CD4-positive, alpha-beta T cell (primary cell): ENCODE measurements around the gene CDS2. TPM values are rescaled to one million over a fixed set of nuclear protein-coding genes. Genes with fewer than 3 reads are reported as not detected.

ENCODE experiments used
- ATAC-seq: fragments of 200-7000 bp; cut with Tn5 transposase; one replicate; pipeline ENCODE4 v1.10.0; 2022; ENCODE audit warnings: mild to moderate bottlenecking; ENCODE audit not compliant: poor library complexity
- CTCF ChIA-PET: fragments of 350-600 bp; sonication (Branson Sonifier 250); formaldehyde crosslinking; loops from one replicate; lab custom pipeline; 2021; ENCODE audit warnings: antibody characterized with exemption, inconsistent platforms; lab: Charles Lee
- POLR2A ChIA-PET: fragments of 350-600 bp; sonication (Branson Sonifier 250); formaldehyde crosslinking; loops from one replicate; lab custom pipeline; 2021; ENCODE audit warnings: antibody characterized with exemption, inconsistent platforms; lab: Charles Lee
- DNase-seq, 14 experiments: peaks; one replicate each; pipeline ENCODE4 v3.0.0-alpha.2; 2013 to 2020; ENCODE audit warnings: mixed read lengths in 2 of 14
- H3K27ac ChIP-seq, 2 donors: one replicate each; pipeline versions ENCODE4 v1.5.1 to v1.7.0; 2013; ENCODE audit warnings: low read length in 2 of 2, low read depth in 1 of 2, mild to moderate bottlenecking in 1 of 2
- H3K27me3 ChIP-seq, 2 experiments: 1 replicate in 1 of 2; 2 replicates in 1 of 2; pipeline versions ENCODE4 v1.6.1 to v1.7.0; 2013; ENCODE audit warnings: low read length in 2 of 2, control low read depth in 1 of 2, mild to moderate bottlenecking in 1 of 2, moderate library complexity in 1 of 2; ENCODE audit not compliant: insufficient read depth in 2 of 2, control insufficient read depth in 1 of 2
- H3K36me3 ChIP-seq: one replicate; pipeline ENCODE4 v1.6.1; 2013; ENCODE audit warnings: low read length, control low read depth; ENCODE audit not compliant: insufficient read depth
- H3K4me1 ChIP-seq: one replicate; pipeline ENCODE4 v1.6.1; 2013; ENCODE audit warnings: low read length, control low read depth; ENCODE audit not compliant: insufficient read depth
- H3K4me3 ChIP-seq: one replicate; pipeline ENCODE4 v1.5.1; 2013; ENCODE audit warnings: mild to moderate bottlenecking, low read length, moderate library complexity
- H3K9me3 ChIP-seq, 2 experiments: 1 replicate in 1 of 2; 2 replicates in 1 of 2; pipeline versions ENCODE4 v1.6.1 to v1.7.0; 2013; ENCODE audit warnings: low read length in 2 of 2, mild to moderate bottlenecking in 2 of 2, control low read depth in 1 of 2, moderate library complexity in 1 of 2; ENCODE audit not compliant: control insufficient read depth in 1 of 2, insufficient read depth in 1 of 2
- H3K27ac Mint-ChIP-seq: one replicate; pipeline ENCODE4 v1.8.0; 2020; ENCODE audit warnings: mixed read lengths
- H3K27me3 Mint-ChIP-seq: one replicate; pipeline ENCODE4 v1.8.0; 2021; ENCODE audit warnings: mixed read lengths
- H3K36me3 Mint-ChIP-seq: one replicate; pipeline ENCODE4 v1.8.0; 2021; ENCODE audit warnings: low read depth, mixed read lengths
- H3K4me1 Mint-ChIP-seq: one replicate; pipeline ENCODE4 v1.8.0; 2021; ENCODE audit warnings: low read depth, mixed read lengths
- H3K4me3 Mint-ChIP-seq: one replicate; pipeline ENCODE4 v1.8.0; 2020; ENCODE audit warnings: mild to moderate bottlenecking, mixed read lengths
- H3K9me3 Mint-ChIP-seq: one replicate; pipeline ENCODE4 v1.8.0; 2020; ENCODE audit warnings: mixed read lengths
- intact Hi-C, 2 experiments: fragments of 100-400 bp; cut with DNase I in 1 of 2; cut with micrococcal nuclease in 1 of 2; formaldehyde crosslinking; loops; one replicate each; pipeline versions ENCODE4 v1.15.1 to v1.9.0; 2023 to 2025; cut with DNase I, micrococcal nuclease
- total RNA-seq, 174 experiments: library from RNA in 2 of 174; stranded (reverse) in 2 of 174; gene quantifications; one replicate each; pipeline ENCODE4 v1.2.3 and lab custom pipeline; 2021 to 2026
- TF ChIP-seq, protein P1 (sequence below): fragments of 200-600 bp; IDR thresholded peaks from one replicate; pipeline ENCODE4 v1.8.0; 2022; ENCODE audit warnings: antibody characterized with exemption, mild to moderate bottlenecking

Gene CDS2
- total RNA-seq, 2 experiments from 2014 or later: 62.4 to 65.0 TPM

- H3K4me1 ChIP-seq: peaks cover 22% of the 10 kb centered on the region
- Mint-ChIP-seq H3K27me3 (no peaks in the 10 kb centered on the region), H3K27ac (no peak overlapping the region), H3K36me3 (peaks cover 4% of the 10 kb centered on the region), H3K9me3 (no peaks in the 10 kb centered on the region), H3K4me3 (no peak overlapping the region), H3K4me1 (peaks cover 76% of the 10 kb centered on the region)
- ChIA-PET CTCF (interaction anchor here (1.3 kb wide), 1 partner anchor 19 kb away, joined by 3 read pairs; no protein-coding TSS in a partner anchor), POLR2A (interaction anchor here (1.8 kb wide), 1 partner anchor 36 kb away, joined by 5 read pairs; no protein-coding TSS in a partner anchor)
- TF ChIP-seq, protein P1, sequence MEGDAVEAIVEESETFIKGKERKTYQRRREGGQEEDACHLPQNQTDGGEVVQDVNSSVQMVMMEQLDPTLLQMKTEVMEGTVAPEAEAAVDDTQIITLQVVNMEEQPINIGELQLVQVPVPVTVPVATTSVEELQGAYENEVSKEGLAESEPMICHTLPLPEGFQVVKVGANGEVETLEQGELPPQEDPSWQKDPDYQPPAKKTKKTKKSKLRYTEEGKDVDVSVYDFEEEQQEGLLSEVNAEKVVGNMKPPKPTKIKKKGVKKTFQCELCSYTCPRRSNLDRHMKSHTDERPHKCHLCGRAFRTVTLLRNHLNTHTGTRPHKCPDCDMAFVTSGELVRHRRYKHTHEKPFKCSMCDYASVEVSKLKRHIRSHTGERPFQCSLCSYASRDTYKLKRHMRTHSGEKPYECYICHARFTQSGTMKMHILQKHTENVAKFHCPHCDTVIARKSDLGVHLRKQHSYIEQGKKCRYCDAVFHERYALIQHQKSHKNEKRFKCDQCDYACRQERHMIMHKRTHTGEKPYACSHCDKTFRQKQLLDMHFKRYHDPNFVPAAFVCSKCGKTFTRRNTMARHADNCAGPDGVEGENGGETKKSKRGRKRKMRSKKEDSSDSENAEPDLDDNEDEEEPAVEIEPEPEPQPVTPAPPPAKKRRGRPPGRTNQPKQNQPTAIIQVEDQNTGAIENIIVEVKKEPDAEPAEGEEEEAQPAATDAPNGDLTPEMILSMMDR: no peak
- no peak for DNase-seq
- ATAC-seq: no peak
- H3K27me3 ChIP-seq: no peaks in the 10 kb centered on the region
- H3K4me3 ChIP-seq: no peak overlapping the region
- H3K36me3 ChIP-seq: peaks cover 7% of the 10 kb centered on the region
- intact Hi-C loops: no loop called here
- H3K27ac ChIP-seq: no peak overlapping the region
- no peaks in the 10 kb centered on the region for H3K9me3 ChIP-seq
Measured at GRCh38 chr20:5155404-5155803, 28.6 kb downstream of the CDS2 start.

DNA sequence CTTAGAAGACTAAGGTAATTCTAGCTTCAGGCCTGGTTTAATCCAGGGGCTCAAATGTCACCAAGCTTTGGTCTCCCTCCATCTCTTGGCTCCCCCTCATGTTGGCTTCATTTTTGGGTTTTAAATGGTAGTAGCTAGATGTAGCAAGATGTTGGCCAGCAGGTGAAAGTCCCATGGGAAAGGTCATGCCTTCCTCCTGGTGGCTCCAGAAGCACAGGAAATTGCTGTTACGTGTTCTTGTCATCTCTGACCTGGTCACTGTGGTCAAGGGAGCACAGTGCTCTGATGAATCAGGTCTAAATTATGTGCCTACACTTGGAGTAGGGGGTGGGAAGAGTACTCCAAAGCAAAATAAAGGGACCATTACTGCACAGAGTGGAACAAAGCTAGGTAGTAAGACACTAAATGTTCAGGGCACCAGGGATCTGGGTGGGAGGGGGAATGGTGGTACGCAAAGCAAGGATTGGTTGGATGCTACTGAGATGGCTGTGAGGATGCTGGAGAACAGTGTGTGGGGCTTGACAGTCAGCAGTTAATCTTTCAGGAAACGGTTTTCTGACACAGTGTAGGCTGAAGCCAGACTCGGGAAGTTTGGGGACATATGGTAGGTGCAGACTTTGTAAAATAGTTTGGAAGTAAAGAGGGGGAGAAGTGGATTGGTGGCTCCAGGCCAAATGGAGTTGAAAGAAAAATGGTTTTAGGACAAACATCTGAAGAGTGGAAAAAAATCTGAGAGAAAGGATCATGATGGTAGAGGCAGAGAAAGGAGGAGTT is 30.1 kb downstream of the CDS2 start:
- H3K27ac ChIP-seq: no peak overlapping the region
- TF ChIP-seq, protein P1: no peak
- no peak overlapping the region for H3K4me3 ChIP-seq
- ATAC-seq (no peak), DNase-seq (no peak)
- CTCF ChIA-PET: interaction anchor here (0.9 to 1.5 kb wide), 2 partner anchors 10 to 30 kb away, joined by 3 read pairs; partner anchors contain the start of gene CDS2
- H3K4me1 ChIP-seq: peaks cover 13% of the 10 kb centered on the region
- intact Hi-C loops: no loop called here
- no peaks in the 10 kb centered on the region for H3K9me3 Mint-ChIP-seq
- POLR2A ChIA-PET: interaction anchor here (1.6 kb wide), 1 partner anchor 31 kb away, joined by 4 read pairs; no protein-coding TSS in a partner anchor
- H3K36me3 ChIP-seq: peaks cover 7% of the 10 kb centered on the region
- H3K4me3 Mint-ChIP-seq: no peak overlapping the region
- no peaks in the 10 kb centered on the region for H3K27me3 ChIP-seq
- H3K27me3 Mint-ChIP-seq: no peaks in the 10 kb centered on the region
- peaks cover 84% of the 10 kb centered on the region for H3K4me1 Mint-ChIP-seq
- peaks cover 4% of the 10 kb centered on the region for H3K36me3 Mint-ChIP-seq
- no peaks in the 10 kb centered on the region for H3K9me3 ChIP-seq
- H3K27ac Mint-ChIP-seq: no peak overlapping the region

- no peaks in the 10 kb centered on the region for H3K9me3 Mint-ChIP-seq
- DNase-seq: no peak
- Histone ChIP-seq H3K9me3 (no peaks in the 10 kb centered on the region), H3K4me1 (peaks cover 10% of the 10 kb centered on the region), H3K27me3 (no peaks in the 10 kb centered on the region), H3K27ac (no peak overlapping the region), H3K36me3 (no peaks in the 10 kb centered on the region), H3K4me3 (no peak overlapping the region)
- no peaks in the 10 kb centered on the region for H3K27me3 Mint-ChIP-seq
- CTCF ChIA-PET: no interaction called here
- H3K36me3 Mint-ChIP-seq: peaks cover 4% of the 10 kb centered on the region
- H3K4me1 Mint-ChIP-seq: peaks cover 79% of the 10 kb centered on the region
- intact Hi-C loops: no loop called here
- no peak for ATAC-seq
- POLR2A ChIA-PET: no interaction called here
- no peak overlapping the region for H3K27ac Mint-ChIP-seq
- TF ChIP-seq, protein P1: no peak
- H3K4me3 Mint-ChIP-seq: no peak overlapping the region
Measured at GRCh38 chr20:5159928-5160327, 33.1 kb downstream of the CDS2 start.
